HG03108 (cell line): ENCODE results near the gene TRIM34.
A peak's percentile ranks its signal among the peaks of the same experiment; 100 is the strongest.
"Not testable (repeated sequence)": the region's sequence is repeated elsewhere in the genome, so short reads cannot be mapped to it uniquely, and the experiment has no call there.

ENCODE experiments used
- ATAC-seq: cut with Tn5 transposase; IDR thresholded peaks from one replicate; pipeline ENCODE4 v1.9.1; 2021; ENCODE audit warnings: moderate library complexity; ENCODE audit not compliant: unreplicated experiment

TRIM34 gene

GRCh38 chr11:5683620-5684019, 58.8 kb downstream of the TRIM34 start:
- not testable (repeated sequence) for ATAC-seq

DNA sequence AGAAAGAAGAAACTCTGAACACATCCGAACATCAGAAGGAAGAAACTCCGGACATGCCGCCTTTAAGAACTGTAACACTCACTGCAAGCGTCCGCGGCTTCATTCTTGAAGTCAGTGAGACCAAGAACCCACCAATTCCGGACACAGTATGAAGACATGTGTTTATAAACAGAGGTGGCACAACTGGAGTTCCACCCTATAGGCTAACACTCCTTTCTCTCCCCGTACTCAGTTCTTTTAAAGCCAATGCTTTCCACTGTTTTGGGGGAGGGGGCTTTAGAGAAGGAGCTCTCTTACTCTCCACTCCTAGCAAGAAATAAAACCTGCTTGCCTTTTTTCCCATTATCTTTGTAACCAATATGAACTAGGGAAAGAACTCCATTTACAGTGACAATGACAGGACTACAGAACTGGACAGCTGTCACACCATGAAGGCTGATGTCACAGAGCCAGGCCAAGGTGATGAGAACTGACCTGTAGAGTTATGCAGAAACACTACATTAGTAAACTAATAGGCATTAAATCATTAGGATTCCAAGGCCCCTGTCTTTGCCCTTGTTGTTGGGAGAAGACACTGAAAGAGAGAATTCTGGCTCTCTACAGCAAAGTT, 59.3 kb downstream of the TRIM34 start:
- peak; percentile 8 for ATAC-seq

- ATAC-seq = peak; percentile 76
Observed at GRCh38 chr11:5684646-5685362, 60.0 kb downstream of the TRIM34 start, which contains the start of gene TRIM5. Gene TRIM5, minus strand, starts transcription at chr11:5685074. Its CDS starts 4,897 bp downstream, at chr11:5680177.

DNA sequence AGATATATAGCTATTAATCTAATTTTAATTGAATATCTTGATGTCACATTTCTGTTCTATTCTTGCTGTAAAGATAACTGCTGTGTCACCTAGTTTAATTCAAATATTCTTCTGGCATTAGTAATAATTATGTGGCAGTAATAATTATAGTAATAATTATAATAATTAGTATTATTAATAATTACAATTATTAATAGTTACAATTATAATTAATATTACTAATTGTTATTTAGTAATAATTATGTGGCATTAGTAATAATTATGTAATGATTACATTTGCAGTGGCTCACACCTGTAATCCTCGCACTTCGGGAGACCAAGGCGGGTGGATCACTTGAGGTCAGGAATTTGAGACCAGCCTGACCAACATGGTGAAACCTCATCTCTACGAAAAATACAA, 61.6 kb downstream of the TRIM34 start:
- no peak for ATAC-seq

- ATAC-seq = no peak
Observed at GRCh38 chr11:5688482-5688881, 63.7 kb downstream of the TRIM34 start.

- ATAC-seq = peak; percentile 67
Observed at GRCh38 chr11:5689551-5689983, 64.8 kb downstream of the TRIM34 start, which contains the start of gene TRIM22. Gene TRIM22, plus strand, starts transcription at chr11:5689790. Its CDS starts 6,443 bp downstream, at chr11:5696233.

GRCh38 chr11:5690216-5690615, 65.4 kb downstream of the TRIM34 start:
- no peak for ATAC-seq

DNA sequence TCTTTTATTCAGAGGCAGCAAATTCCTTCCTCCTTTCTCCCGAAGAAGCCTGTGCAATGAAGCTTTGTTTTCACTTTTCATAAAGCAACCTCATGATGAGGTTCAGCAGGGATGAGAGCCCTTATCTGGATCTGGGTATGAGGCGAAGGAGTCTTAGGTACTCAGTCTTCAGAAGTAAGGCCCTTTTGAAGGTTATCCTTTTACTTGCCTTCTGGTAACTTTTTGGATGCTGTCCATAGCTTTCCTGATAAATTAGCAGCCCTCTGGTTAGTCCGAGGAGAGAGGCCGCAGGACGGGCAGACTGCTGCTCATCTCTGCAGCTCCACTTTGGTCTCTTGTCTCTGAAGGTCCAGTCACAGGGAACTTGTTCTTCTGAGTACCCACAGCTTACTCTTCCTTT, 65.9 kb downstream of the TRIM34 start:
- no peak for ATAC-seq

- ATAC-seq = not testable (repeated sequence)
Observed at GRCh38 chr11:5691238-5691963, 66.6 kb downstream of the TRIM34 start.

DNA sequence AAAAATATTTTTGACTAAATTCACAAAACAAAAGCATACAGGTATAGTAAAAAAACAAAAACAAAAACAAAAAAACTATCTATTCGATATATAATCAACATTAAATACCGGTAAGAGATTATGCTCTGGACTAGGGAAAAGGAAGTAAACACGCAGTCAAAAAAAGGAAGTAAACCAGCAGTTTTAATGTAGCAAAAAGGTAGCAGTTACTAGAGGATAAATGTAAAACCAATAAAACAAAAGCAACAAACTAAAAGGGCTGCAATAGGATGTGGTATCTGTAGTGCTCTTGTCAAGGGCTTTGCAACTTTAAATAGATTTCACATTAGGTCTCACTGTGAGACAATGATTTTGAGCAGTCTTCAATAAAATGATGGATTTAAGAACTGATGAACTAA, 67.2 kb downstream of the TRIM34 start:
- ATAC-seq = no peak
